Measurements from ENCODE around the gene XIRP1.

XIRP1 gene

DNA sequence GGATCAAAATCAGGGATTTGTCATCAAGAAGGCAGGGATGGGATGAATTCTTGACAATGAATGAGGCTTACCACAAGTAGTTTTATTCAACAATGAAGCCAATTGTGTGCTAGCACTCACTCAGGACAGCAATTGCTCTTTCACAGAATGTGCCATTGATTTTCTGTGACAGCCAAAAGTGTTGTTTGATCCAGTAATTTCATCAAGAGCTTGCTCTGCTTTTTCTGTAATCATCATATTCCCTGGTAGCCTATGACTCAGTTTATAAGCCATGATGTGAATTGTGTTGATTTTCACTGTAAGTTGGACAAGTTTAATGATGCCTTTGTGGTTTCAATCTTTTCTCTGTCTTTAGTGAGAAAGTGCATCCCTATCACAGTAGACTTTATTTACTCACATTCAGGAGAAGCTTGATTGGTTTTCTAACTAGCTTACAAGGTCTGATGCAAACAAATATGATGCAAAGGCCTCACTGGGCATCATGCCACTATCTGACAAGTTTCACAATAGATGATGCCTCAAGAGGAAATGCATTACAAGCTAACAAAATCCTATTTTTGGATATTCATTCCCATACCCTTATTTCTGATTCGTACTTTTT is 25.4 kb downstream of the XIRP1 start:
- DNase-seq (ENCODE audit: low spot score) = no peak

DNA sequence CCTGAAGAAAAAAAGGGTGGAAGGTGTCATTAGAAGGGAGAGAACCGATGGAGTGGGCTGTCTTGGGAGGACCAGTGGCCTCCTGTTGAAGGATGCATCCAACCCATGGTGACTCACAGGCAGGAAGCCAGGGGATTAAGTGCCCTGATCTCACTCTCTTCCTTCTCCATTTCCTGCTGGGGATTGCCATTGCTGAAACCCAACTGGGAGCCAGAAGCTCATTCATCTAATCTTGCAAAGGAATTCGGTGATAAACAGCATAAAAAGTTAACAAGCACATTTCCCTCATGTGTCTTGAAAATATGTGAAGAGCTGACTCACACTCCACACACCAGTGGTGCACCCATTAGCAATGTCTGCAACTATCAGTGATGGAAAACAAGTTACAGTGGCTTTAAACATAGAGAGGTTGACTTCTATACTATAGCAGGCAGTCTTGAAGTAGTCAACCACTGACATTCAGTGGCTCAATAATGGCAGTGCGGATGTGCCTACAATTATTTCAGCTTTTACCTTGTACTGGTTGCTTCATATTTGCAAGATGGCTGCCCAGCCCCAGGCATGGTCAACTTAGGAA is 26.2 kb downstream of the XIRP1 start:
- DNase-seq (ENCODE audit: low spot score) = no peak

DNA sequence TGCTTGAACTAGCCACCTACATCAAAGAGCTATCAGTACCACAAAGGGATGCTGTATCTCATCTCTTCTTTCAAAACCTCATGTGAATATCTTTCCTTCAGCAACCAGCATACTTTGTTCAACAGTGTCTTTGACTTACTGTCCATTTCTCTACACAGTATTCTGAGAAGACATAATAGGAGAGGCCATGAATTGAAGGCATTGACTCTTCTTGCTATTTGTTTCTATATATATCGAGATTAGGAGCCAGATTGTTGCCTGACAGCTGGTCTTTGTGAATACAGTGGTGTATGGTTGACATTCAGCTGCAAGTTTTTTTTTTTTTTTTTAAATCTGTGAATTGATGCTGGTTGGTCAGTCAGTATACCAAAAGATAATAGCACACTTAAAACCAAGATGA is 26.9 kb downstream of the XIRP1 start:
- no peak for DNase-seq (ENCODE audit: low spot score)

DNA sequence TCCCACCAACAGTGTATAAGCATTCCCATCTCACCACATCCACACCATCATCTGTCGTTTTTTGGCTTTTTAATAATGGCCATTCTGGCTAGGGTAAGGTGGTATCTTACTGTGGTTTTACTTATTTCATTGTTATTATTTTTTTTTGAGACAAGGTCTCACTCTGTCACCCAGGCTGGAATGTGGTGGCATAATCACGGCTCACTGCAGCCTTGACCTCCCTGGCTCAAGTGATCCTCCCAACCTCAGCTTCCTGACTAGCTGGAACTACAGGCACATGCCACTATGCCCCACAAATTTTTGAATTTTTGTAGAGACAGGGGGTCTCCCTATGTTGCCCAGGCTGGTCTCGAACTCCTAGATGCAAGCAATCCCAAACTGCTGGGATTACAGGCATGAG is 28.0 kb downstream of the XIRP1 start:
- DNase-seq (ENCODE audit: low spot score) = no peak

DNA sequence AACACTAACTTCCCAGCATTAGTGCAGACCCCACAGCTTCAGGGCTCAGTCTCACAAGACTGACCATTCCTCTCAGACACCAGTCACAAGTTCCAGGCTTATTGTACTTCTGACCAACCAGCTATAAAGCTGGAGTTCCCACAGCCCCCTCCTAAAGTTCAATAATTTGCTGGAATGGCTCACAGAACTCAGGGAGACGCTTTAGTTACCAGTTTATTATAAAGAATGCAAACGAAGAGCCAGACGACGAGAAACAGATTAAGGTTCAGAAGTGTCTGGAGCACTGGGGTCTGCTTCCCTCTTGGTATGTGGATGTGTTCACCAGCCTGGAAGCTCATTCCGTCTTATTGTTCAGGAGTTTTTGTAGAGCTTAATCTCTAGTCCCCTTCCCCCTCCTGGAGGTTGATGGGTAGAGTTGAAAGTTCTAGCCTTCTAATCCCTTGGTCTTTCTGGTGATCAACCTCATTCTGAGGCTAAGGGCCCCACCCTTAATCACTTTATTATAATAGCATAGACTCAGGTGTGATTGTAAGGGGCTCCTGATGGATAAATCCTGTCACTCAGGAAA is 34.2 kb downstream of the XIRP1 start:
- no peak for DNase-seq (ENCODE audit: low spot score)

DNA sequence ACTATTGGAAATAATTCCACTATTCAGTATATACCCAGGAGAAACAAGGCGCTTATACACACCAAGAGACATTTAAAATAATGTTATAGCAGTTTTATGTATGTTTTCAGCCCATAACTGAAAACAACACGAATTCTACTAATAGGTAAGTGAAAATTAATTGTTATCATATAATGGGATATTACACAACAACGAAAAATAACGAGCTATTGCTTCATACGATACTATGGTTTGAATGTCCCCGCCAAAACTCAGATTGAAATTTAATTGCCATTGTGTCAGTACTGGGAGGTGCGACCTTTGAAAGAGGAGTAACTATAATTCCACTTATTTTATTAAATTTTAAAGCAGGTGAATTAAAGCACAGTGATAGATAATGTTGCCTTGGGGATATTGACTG is 35.0 kb downstream of the XIRP1 start:
- DNase-seq (ENCODE audit: low spot score) = no peak

DNA sequence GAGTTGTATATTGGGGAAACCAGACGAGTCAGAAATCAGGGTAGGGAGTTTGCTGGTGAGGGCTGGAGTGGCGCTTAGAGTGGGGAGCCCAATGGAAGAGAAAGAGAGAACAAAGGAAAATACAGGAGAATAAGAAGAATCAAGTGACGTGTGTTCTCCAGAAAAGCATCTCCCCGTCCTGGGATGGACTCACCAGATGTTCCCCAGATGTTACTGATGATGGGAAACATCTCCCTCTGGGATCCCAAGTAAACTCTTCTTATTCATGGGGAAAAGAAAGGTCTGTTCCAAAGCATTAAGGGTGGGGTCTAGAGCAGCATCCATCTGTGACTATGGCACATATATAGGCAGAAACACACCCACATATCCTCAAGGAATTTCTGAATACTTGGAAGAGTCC is 36.0 kb downstream of the XIRP1 start:
- no peak for DNase-seq (ENCODE audit: low spot score)

DNA sequence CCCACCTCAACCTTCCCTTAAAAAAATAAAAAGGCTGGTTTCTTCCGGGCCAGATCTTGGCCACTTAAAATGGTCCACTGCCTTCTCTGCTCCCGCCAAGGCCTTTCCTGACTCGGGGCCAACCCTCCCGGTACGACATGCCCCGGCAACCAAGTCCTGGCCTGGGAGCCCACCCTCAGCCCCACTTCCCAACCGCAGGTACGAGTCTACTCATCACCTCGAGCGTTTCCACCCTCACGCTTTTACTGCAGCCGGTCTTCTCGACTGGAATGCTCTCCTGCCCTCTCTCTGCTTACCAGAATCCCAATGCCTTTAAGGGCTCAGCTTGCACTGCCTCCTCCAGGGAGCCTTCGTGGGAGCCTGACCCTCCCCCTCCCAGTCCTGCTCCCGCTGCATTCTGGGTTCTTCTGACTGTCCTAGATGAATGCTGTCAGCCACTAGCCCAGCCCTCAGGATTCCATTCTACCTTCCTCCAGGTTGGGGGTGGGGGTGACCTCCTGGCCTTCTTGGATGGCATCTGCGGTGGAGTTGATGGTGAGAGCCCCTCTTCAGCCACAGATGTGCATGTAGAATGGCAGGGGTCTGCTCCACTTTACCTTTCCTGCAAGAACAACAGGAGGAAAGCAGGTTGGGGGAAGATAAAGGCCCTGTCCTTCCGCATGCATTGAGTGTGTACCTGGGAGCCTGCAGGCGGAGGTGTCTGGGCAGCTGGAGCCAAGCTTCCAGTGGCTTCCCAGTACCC is 37.9 kb downstream of the XIRP1 start:
- DNase-seq (ENCODE audit: low spot score) = no peak

DNA sequence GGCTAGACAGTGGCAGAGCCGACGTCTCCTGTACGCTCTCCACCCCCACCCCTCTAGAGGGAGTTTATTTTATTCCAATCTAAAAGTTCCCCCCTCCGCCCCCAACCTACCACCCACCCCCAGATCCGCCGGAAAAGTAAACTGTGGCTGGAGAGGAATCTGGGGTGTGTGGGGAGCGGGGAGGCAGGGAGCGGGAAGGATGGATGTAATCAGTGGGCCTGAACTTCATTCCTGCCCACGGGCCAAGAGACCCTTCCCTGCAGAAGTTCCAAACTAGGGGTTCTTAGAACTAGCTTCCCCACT is 38.5 kb downstream of the XIRP1 start:
- no peak for DNase-seq (ENCODE audit: low spot score)

DNA sequence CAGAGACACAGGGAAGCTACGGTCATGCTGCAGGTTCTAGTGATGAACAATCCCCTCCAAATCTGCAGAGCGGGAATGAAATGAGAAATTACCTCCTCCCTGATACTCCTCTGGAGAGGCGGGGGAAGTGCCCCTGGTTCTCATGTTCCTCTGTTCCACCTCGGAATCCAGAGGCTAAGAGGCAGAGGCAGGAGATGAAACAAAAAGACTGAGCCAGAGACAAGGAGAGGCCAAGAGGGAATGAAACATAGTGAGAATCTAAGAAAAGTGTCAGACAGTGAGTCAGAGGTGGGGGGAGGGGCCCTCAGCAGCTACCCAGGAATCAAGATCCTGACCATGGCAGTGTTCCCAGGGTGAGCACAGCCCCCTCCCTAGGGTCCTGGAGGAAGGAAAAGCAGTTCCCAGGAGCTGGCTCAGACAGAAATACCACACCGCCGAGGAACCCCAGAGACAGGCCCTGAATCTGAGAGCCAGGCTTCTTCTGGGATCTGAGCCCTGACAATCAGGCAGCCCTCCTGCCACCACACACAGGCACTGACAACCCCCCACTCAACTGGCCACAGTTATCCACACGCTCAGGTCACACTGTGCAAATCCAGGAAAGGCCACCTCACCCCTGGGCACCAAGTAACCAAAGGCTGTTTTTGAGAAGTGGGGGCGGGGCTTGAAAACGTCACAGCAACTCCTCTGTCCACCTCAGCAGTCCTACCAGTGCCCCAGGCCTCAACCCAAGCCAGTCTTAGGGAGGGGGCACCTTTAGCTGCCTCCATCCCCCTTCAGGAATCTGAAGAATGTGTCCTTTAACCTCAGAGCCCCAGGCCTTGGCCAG is 41.4 kb downstream of the XIRP1 start:
- DNase-seq (ENCODE audit: low spot score) = peak; percentile 51

DNA sequence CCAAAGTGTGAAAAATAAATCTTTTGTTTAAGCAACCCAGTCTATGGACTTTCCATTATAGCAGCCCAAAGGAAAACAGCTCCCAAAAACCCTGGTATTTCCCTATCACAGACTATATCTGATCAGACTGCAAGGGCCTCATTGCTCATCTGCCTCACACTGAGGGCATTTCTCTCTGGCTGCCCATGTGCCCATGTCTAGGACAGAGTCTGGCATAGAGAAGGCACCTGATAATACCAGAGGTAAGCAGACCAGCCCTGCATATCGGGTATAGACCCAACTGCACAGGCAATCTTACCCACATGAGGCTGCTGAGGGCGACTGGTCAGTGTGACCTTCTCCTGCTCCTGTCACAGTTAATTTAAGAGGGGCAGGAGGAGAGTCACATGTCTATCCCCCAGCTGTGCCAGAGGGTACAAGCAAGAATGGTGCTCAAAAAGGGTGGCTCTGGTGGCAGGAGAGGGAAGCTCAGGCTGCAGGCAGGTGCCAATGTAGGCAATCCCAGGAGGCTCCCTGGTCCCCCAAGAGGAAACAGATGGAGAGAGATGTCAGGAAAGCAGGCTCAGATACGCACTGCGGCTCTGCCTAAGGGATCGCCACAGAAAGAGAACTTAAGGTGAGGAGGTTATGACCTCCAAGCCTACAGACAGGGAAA is 42.1 kb downstream of the XIRP1 start:
- DNase-seq (ENCODE audit: low spot score) = peak; percentile 59

DNA sequence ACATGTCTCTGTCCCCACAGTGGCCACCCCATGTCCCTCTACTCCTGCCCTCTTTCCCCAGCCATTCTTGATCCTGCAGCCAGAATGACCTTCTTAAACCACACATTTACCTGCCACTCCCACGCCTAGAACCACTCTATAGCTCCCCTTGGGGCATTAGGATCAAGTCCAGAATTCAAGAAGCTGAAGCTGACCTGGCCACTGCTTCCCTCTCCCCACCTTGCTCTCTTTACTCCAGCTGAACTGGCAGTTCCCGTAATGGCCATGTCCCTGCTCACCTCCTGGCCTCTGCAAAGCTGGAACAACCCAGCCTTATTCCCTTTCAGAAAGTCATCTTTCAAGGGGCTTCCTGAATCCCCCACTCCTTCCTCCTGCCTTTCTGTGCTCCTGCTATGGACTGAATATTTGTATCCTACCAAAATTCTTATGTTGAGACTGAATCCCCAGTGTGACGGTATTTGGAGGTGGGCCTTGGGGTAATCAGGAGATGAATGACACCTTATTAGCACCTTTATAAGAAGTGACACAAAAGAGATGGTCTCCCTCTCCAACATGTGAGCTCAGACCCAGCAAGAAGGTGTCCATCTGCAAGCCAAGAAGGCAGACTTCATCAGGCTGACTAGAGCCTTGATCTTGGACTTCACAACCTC is 42.8 kb downstream of the XIRP1 start:
- DNase-seq (ENCODE audit: low spot score) = peak; percentile 42

DNA sequence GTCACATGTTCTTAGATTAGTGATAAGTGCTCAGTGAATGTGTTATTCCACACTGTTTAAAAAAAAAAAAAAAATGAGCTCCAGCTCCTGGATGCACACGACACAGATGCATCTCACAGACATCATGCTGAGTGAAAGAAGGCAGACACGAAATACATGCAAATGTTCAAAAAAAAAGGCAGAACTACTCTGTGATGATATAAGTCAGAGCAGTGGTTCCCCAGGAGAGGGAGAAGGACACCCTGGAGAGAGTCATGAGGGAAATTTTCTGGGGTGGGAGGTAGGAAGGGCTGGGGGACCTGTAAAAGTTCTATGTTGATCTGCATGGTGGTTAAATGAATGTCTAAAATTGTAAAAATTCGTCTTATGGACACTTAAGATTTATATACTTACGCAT is 43.3 kb downstream of the XIRP1 start:
- DNase-seq (ENCODE audit: low spot score) = peak; percentile 87

DNA sequence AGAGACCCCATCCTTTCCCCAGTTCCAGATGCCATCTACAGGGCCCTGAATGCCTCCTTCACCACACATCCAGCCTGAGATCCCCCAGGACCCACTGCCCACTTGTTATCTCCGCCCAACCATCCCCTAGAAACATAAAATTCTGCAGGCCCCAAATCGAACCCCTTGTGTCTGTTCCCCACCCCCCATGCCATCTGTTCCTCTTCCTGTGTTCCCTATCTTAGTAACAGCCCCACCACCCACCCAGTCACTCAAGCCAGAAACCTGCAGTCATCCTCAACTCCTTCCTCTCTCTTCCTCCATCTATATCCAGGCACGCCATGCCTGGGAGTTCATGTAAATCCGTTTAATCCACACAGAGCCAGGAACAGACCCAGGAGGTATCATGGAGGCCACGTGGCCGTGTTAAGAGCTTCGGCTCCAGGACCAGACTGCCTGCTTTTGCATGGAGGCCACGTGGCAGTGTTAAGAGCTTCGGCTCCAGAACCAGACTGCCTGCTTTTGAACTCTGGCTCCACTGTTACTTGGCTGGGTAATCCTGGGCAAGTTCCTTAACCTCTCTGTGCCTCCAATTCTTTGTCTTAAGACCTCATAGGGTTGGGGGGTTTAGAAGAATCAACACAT is 43.8 kb downstream of the XIRP1 start:
- peak; percentile 82 for DNase-seq (ENCODE audit: low spot score)

DNA sequence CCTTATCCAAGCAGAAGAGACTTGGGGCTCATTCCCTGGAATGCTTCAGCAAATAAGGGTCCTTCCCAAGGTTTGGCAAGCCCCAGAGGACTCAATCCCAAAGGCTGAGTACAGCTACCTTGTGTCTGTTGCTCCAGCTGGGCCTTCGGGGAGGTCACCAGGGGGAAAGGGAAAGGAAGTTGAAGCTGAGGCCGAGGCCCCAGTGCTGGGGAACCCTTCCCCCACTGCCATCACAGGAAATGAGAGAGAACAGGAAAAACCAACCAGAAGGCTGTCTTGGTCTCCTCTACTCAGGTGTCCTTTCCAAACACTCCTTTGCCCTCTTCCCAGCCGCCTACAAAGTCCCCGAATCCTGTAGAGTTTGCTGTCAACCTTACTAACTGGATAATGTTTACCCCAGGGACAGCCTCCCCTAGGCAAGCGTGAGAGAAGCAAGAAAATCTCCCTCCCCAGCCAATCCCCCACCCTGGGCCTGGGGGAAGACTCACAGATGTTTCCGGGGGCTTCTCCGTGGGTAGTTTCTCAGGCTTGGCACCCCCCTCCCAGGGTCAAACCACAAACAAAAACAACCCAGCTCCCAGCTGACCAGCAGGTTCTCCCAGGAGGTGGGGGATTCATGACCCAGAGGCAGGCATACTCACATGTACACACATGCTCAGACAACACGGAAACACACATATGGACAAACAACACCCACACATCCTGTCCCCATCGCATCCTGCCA is 44.5 kb downstream of the XIRP1 start:
- peak; percentile 87 for DNase-seq (ENCODE audit: low spot score)

DNA sequence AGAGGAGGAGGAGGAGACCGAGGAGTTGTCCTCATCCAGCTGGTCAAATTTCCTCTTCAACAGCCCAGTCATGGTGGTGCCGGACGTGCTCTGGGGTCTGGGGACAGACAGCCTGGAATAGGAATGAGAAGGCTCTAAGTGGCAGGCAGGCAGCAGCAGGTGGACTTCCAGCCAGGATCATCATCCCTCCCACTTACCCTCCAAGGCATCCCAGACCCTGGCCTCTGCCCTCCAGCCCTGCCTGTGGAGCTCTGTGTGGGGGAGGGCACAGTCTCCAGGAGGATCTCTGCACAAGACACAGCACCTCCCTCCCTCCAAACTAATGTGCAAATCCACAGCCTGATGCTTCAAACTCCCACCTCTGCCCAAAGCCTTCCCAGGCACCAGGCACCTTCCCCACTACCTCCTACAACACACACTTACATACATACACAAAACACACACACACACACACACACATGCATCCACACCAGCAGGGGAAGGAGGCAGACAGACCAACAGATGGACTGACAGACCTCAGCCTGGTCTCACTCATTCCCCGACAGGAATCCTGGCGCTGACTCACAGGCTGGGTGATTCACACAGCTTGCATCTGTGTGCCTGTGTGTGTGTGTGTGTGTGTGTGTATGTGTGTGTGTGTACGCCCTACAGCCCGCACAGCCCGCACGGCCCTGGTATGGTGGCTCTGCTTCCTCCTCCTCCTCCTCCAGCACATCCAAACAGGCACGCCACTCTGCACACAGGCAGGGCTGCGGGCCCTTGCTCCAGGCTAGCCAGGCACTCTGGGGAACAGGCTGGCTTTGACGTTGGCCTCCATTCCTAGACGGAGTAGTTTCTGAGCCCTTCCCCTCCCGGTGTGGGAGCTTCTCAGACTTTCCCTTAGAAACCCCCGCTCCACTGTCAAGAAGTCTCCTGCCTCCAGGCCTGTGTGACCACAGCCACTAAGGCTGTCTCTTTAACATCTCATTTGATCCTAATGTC is 45.5 kb downstream of the XIRP1 start:
- peak; percentile 56 for DNase-seq (ENCODE audit: low spot score)

DNA sequence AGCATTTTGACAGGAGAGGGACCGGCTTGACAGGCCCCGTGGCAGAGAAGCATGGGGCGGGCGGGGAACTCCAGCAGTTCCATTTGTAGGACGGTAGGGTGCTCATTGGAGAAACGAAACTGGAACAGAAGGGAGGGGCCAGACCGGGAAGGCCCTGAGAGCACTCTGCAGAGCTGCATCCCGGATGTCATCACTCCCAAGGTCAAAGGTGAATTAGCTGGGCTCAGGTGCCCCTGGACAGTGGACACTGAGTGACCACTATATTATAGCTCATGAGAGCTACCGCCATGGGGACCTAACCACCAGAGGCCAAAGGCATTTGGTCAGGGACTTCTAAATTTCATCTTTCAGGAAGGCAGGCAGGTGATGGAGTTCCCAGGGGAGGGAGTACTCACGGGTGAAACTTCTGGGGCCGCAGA is 46.3 kb downstream of the XIRP1 start:
- no peak for DNase-seq (ENCODE audit: low spot score)

DNA sequence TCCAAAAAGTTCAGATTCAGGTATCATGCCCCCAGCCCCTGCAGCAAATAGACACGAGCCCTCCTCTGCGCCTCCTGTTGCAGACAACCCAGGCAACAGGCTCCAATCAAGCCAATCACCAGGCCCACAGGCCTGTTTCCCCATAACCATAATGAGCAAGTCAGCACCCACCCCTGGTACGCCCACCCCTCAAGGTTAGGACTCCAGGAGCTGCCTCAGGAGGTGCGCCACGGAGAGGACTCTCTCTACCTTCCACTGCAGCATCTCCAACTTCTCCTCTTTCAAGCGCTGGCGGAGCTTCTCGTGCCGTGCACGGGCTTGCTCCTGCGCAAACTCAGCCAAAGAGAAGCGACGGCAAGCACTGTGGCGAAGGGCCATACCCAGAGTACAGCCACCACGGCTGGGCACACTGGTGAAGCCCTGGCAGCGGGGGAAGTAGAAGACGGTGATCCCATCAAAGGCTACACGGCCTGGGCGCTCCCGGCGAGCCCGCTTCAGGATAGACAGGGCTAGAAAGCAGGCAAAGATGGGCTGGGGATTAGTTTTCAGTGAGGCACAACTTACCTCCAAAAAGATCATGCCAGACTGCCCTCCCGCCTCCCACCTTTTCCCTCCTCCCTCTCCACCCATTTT is 47.5 kb downstream of the XIRP1 start:
- no peak for DNase-seq (ENCODE audit: low spot score)

All from NAMALWA (cell line).